Measurements from ENCODE around the gene APOE. TPM values are rescaled to one million over a fixed set of nuclear protein-coding genes. Genes with fewer than 3 reads are reported as not detected.
A peak's percentile ranks its signal among the peaks of the same experiment; 100 is the strongest.

The APOE gene
- total and polyA plus RNA-seq, 2 of the 13 experiments (the other 11 are each of a cell fraction or from before 2014, with no cell fraction given) = 1,328 to 1,470 TPM

DNA sequence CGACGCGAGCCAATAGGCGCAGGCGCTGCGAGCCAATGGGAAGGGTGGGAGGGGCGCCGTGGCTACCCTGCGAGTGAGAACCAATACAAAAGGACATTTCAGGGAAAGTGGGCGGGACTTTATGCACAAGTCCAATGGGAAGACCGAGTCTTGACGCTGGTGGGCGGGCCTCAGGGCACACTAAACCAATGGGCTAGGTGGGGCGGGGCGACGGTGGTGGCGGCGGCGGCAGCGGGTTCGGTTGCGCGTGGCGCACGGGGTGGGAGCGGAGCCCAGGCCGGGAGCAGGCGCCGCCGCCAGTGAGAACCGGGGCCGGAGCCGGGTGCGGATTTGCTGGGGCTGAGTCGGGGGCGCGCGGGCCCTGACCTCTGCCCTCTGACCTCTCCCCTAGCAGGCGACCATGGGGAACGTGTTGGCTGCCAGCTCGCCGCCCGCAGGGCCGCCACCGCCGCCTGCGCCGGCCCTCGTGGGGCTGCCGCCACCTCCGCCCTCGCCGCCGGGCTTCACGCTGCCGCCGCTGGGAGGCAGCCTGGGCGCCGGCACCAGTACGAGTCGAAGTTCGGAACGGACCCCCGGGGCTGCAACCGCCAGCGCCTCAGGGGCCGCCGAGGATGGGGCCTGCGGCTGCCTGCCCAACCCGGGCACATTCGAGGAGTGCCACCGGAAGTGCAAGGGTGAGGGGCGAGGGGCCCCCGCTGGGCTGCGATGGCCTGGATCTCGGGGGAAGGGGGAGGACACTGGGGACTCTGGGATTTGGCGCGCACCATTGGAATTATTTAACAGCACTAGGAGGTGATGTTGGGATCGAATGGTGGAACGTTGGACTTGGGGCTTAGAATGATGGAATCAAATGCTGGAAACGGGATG lies 14.3 kb upstream of the APOE start, which contains the start of gene TOMM40 (continued):
- no peak for TF ChIP-seq ZNF253 (CRISPR knock-in tag; IDR thresholded peaks at IDR 0.05; ENCODE audit: borderline replicate concordance)
- TF ChIP-seq, protein P1, sequence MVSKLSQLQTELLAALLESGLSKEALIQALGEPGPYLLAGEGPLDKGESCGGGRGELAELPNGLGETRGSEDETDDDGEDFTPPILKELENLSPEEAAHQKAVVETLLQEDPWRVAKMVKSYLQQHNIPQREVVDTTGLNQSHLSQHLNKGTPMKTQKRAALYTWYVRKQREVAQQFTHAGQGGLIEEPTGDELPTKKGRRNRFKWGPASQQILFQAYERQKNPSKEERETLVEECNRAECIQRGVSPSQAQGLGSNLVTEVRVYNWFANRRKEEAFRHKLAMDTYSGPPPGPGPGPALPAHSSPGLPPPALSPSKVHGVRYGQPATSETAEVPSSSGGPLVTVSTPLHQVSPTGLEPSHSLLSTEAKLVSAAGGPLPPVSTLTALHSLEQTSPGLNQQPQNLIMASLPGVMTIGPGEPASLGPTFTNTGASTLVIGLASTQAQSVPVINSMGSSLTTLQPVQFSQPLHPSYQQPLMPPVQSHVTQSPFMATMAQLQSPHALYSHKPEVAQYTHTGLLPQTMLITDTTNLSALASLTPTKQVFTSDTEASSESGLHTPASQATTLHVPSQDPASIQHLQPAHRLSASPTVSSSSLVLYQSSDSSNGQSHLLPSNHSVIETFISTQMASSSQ (IDR thresholded peaks at IDR 0.05; ENCODE audit: low read depth) = no peak
- TF ChIP-seq, protein P1 (CRISPR knock-in tag; IDR thresholded peaks at IDR 0.05; ENCODE audit: borderline replicate concordance) = peak; percentile 62; the same call in 1 of the 2 replicates
- TF ChIP-seq CENPT (CRISPR knock-in tag; IDR thresholded peaks at IDR 0.05; ENCODE audit: low read depth) = peak; percentile 60; the same call in 1 of the 2 replicates
- peak; percentile 62; the same call in 1 of the 2 replicates for TF ChIP-seq FOXK1 (CRISPR knock-in tag; IDR thresholded peaks at IDR 0.05; ENCODE audit: borderline replicate concordance, low read depth)
- TF ChIP-seq PCBP1 (IDR thresholded peaks at IDR 0.05; ENCODE audit: borderline replicate concordance, low read depth, low read length) = 0 out of 2 replicates have a peak, but pooled peaks have one; percentile 19
- no peak for TF ChIP-seq ZNF20 (CRISPR knock-in tag; IDR thresholded peaks at IDR 0.05)
- peak; percentile 80 for TF ChIP-seq MXD4 (CRISPR knock-in tag; IDR thresholded peaks at IDR 0.05)
- TF ChIP-seq ZNF44 (CRISPR knock-in tag; IDR thresholded peaks at IDR 0.05) = 0 out of 2 replicates have a peak, but pooled peaks have one; percentile 5
- no peak for TF ChIP-seq ZNF251 (CRISPR knock-in tag; IDR thresholded peaks at IDR 0.05)
- TF ChIP-seq HNF4G (IDR thresholded peaks at IDR 0.05; ENCODE audit: borderline replicate concordance, low read depth, low read length) = peak; percentile 59; the same call in 1 of the 2 replicates
- peak; percentile 46; the same call in 1 of the 2 replicates for TF ChIP-seq HNF4G (CRISPR knock-in tag; IDR thresholded peaks at IDR 0.05; ENCODE audit: borderline replicate concordance, low read depth)
- no peak for TF ChIP-seq SCMH1 (CRISPR knock-in tag; IDR thresholded peaks at IDR 0.05; ENCODE audit: borderline replicate concordance)
- TF ChIP-seq, protein P2, sequence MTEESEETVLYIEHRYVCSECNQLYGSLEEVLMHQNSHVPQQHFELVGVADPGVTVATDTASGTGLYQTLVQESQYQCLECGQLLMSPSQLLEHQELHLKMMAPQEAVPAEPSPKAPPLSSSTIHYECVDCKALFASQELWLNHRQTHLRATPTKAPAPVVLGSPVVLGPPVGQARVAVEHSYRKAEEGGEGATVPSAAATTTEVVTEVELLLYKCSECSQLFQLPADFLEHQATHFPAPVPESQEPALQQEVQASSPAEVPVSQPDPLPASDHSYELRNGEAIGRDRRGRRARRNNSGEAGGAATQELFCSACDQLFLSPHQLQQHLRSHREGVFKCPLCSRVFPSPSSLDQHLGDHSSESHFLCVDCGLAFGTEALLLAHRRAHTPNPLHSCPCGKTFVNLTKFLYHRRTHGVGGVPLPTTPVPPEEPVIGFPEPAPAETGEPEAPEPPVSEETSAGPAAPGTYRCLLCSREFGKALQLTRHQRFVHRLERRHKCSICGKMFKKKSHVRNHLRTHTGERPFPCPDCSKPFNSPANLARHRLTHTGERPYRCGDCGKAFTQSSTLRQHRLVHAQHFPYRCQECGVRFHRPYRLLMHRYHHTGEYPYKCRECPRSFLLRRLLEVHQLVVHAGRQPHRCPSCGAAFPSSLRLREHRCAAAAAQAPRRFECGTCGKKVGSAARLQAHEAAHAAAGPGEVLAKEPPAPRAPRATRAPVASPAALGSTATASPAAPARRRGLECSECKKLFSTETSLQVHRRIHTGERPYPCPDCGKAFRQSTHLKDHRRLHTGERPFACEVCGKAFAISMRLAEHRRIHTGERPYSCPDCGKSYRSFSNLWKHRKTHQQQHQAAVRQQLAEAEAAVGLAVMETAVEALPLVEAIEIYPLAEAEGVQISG (CRISPR knock-in tag; IDR thresholded peaks at IDR 0.05) = no peak
- TF ChIP-seq KLF6 (CRISPR knock-in tag; IDR thresholded peaks at IDR 0.05) = no peak
- TF ChIP-seq MBD4 (IDR thresholded peaks at IDR 0.05; ENCODE audit: borderline replicate concordance, low read length) = no peak
- TF ChIP-seq CBX2 (IDR thresholded peaks at IDR 0.05; ENCODE audit: low read depth, low read length) = no peak
- TF ChIP-seq CBX2 (CRISPR knock-in tag; IDR thresholded peaks at IDR 0.05; ENCODE audit: low read depth) = no peak
- TF ChIP-seq, protein P3, sequence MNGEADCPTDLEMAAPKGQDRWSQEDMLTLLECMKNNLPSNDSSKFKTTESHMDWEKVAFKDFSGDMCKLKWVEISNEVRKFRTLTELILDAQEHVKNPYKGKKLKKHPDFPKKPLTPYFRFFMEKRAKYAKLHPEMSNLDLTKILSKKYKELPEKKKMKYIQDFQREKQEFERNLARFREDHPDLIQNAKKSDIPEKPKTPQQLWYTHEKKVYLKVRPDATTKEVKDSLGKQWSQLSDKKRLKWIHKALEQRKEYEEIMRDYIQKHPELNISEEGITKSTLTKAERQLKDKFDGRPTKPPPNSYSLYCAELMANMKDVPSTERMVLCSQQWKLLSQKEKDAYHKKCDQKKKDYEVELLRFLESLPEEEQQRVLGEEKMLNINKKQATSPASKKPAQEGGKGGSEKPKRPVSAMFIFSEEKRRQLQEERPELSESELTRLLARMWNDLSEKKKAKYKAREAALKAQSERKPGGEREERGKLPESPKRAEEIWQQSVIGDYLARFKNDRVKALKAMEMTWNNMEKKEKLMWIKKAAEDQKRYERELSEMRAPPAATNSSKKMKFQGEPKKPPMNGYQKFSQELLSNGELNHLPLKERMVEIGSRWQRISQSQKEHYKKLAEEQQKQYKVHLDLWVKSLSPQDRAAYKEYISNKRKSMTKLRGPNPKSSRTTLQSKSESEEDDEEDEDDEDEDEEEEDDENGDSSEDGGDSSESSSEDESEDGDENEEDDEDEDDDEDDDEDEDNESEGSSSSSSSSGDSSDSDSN (CRISPR knock-in tag; IDR thresholded peaks at IDR 0.05) = peak; percentile 3; the same call in 1 of the 2 replicates

Data from HepG2 (cell line).